Activated CD4-positive, alpha-beta T cell treated with anti-CD3 and anti-CD28 coated beads for 36 hours (primary cell): ENCODE results near the gene NOXO1. TPM values are rescaled to one million over a fixed set of nuclear protein-coding genes. Genes with fewer than 3 reads are reported as not detected.

Source experiments
- ATAC-seq: fragments of 200-7000 bp; cut with Tn5 transposase; one replicate; pipeline ENCODE4 v1.10.0; 2021; ENCODE audit warnings: mild to moderate bottlenecking, moderate library complexity
- CTCF ChIA-PET: fragments of 350-600 bp; sonication (Branson Sonifier 250); formaldehyde crosslinking; loops from one replicate; lab custom pipeline; 2021; ENCODE audit warnings: antibody characterized with exemption; lab: Charles Lee
- POLR2A ChIA-PET: fragments of 350-600 bp; sonication (Branson Sonifier 250); formaldehyde crosslinking; loops from one replicate; lab custom pipeline; 2021; ENCODE audit warnings: antibody characterized with exemption, inconsistent platforms; lab: Charles Lee
- DNase-seq: peaks from one replicate; pipeline ENCODE4 v3.0.0-alpha.2; 2020
- H3K27ac Mint-ChIP-seq: one replicate; pipeline ENCODE4 v1.8.0; 2021; ENCODE audit warnings: mixed read lengths
- H3K27me3 Mint-ChIP-seq: one replicate; pipeline ENCODE4 v1.8.0; 2021; ENCODE audit warnings: mixed read lengths
- H3K36me3 Mint-ChIP-seq: one replicate; pipeline ENCODE4 v1.8.0; 2021; ENCODE audit warnings: low read depth, mixed read lengths
- H3K4me1 Mint-ChIP-seq: one replicate; pipeline ENCODE4 v1.8.0; 2021; ENCODE audit warnings: mixed read lengths
- H3K4me3 Mint-ChIP-seq: one replicate; pipeline ENCODE4 v1.8.0; 2021; ENCODE audit warnings: mild to moderate bottlenecking, moderate library complexity, mixed read lengths
- H3K9me3 Mint-ChIP-seq: one replicate; pipeline ENCODE4 v1.8.0; 2021; ENCODE audit warnings: low read depth, mixed read lengths
- intact Hi-C, 2 experiments: fragments of 100-400 bp; cut with DNase I in 1 of 2; cut with micrococcal nuclease in 1 of 2; formaldehyde crosslinking; loops; one replicate each; pipeline versions ENCODE4 v1.14.2 to v1.15.1; 2022 to 2024; cut with DNase I, micrococcal nuclease
- total RNA-seq, 2 experiments: library from RNA; stranded (reverse); gene quantifications; one replicate each; pipeline ENCODE4 v1.2.3, GENCODE V29; 2021

The NOXO1 gene
- total RNA-seq, 2 experiments from 2014 or later = not detected

DNA sequence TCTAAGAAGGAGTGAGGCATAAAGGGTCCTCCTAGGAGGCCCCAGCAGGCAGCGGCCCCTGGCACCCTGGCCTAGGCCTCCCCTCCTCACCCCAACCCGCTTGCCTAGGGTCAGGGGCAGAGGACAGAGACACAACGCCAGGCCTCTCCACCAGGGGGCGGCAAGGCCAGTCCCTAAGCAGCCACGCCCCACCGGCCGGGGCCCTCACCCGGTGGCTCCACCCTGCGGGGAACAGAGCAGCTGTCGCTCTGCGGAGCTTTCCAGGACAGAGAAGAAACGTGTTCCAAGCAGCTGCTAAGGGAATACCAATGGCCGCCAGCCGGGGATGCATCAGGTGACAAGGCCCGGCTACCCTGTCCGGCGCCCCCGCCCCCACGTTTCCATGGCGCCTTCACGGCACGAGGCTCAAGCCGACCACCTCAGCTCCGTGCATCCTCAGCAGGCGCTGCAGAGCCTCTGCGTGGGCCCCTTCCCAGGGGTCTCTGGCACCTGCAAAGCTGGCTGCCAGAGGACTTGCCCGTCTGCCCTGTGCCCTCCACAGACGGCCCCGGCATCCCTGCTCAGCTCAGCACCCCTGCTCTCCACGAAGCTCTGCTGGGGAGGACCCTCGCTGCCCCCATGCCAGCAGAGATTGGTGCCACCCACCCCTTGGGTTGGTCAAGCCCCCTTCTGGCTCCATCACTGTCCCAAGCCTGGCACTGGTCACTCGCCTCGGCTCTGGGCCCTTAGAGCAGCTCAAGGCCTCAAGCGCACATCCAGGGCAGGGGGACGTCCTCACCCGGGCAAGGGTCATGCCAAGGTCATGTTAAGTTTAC lies 22.8 kb upstream of the NOXO1 start:
- DNase-seq = peak; percentile 95
- ATAC-seq = peak; percentile 93
- CTCF ChIA-PET = interaction anchor here (0.6 to 4.1 kb wide), 23 partner anchors 8 to 475 kb away, joined by 3 to 30 read pairs (median 3); partner anchors contain the start of genes GFER, RNF151, RPS2 and TRAF7
- Mint-ChIP-seq H3K27me3 (no peaks in the 10 kb centered on the region), H3K4me1 (peaks cover 38% of the 10 kb centered on the region), H3K9me3 (no peaks in the 10 kb centered on the region), H3K27ac (no peak overlapping the region), H3K36me3 (peaks cover 35% of the 10 kb centered on the region), H3K4me3 (no peak overlapping the region)
- intact Hi-C loops = loop anchor here in 1 of 2 experiments (1.0 to 10.0 kb wide), 2 partner anchors 136 to 331 kb away; no protein-coding TSS in a partner anchor
- POLR2A ChIA-PET = interaction anchor here (0.9 to 1.1 kb wide), 4 partner anchors 10 to 151 kb away, joined by 3 to 4 read pairs (median 3); partner anchors contain the start of gene TRAF7

DNA sequence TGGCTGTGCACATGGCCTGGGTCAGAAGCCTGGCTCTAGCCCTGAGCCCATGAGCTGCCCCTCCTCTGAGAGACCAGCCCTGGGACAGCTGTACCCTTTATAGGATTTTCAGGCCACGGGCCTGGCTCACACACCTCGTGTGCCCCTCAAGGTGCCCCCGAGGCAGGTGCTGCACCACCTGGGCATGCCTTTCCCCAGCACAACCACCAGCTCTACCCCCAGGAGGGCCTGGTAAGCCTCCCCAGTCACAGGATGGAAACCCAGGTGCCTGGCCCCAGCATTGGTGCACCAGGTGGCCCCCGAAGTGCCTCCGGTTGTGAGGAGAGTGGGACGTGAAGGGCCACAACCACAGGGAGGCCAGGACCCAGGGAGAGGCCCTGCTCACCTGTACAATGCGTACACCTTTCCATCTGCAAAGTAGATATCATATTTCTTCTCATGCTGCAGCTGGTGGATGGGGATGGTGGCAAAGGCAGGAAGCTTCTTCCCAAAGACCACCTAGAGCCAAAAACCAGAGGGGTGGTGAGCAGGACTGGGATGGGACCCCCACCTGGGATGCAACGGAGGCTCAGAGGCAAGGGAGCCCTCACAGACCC lies 22.1 kb upstream of the NOXO1 start:
- Mint-ChIP-seq H3K36me3 (peaks cover 29% of the 10 kb centered on the region), H3K4me1 (peaks cover 33% of the 10 kb centered on the region), H3K27me3 (no peaks in the 10 kb centered on the region), H3K9me3 (no peaks in the 10 kb centered on the region), H3K4me3 (no peak overlapping the region), H3K27ac (no peak overlapping the region)
- ATAC-seq (no peak), DNase-seq (no peak)
- intact Hi-C loops = loop anchor here in 1 of 2 experiments (10.0 kb wide), 1 partner anchor 331 kb away; no protein-coding TSS in a partner anchor
- ChIA-PET CTCF (interaction anchor here (0.6 to 4.1 kb wide), 9 partner anchors 8 to 474 kb away, joined by 3 to 30 read pairs (median 3); partner anchors contain the start of gene TRAF7), POLR2A (interaction anchor here (0.9 to 1.1 kb wide), 4 partner anchors 9 to 152 kb away, joined by 3 to 4 read pairs (median 3); partner anchors contain the start of gene TRAF7)

- intact Hi-C loops = loop anchor here in 1 of 2 experiments (10.0 kb wide), 1 partner anchor 332 kb away; no protein-coding TSS in a partner anchor
- H3K36me3 Mint-ChIP-seq = peaks cover 28% of the 10 kb centered on the region
- ChIA-PET CTCF (interaction anchor here (0.6 to 4.1 kb wide), 5 partner anchors 9 to 153 kb away, joined by 3 to 30 read pairs (median 3); partner anchors contain the start of gene TRAF7), POLR2A (interaction anchor here (0.6 to 1.1 kb wide), 2 partner anchors 15 to 255 kb away, joined by 3 to 4 read pairs; no protein-coding TSS in a partner anchor)
- DNase-seq = no peak
- no peak overlapping the region for H3K4me3 Mint-ChIP-seq
- no peaks in the 10 kb centered on the region for H3K27me3 Mint-ChIP-seq
- no peak for ATAC-seq
- H3K27ac Mint-ChIP-seq = no peak overlapping the region
- peaks cover 26% of the 10 kb centered on the region for H3K4me1 Mint-ChIP-seq
- no peaks in the 10 kb centered on the region for H3K9me3 Mint-ChIP-seq
Observed at GRCh38 chr16:2002406-2003230, 21.3 kb upstream of the NOXO1 start.

- Mint-ChIP-seq H3K9me3 (no peaks in the 10 kb centered on the region), H3K36me3 (peaks cover 29% of the 10 kb centered on the region), H3K27me3 (no peaks in the 10 kb centered on the region), H3K27ac (no peak overlapping the region), H3K4me1 (peaks cover 19% of the 10 kb centered on the region), H3K4me3 (no peak overlapping the region)
- no peak for DNase-seq
- ChIA-PET POLR2A (interaction anchor here (0.6 kb wide), 1 partner anchor 256 kb away, joined by 3 read pairs; no protein-coding TSS in a partner anchor), CTCF (interaction anchor here (0.6 kb wide), 1 partner anchor 73 kb away, joined by 3 read pairs; no protein-coding TSS in a partner anchor)
- intact Hi-C loops = loop anchor here in 1 of 2 experiments (10.0 kb wide), 1 partner anchor 333 kb away; no protein-coding TSS in a partner anchor
- no peak for ATAC-seq
Observed at GRCh38 chr16:2001456-2002355, 20.4 kb upstream of the NOXO1 start.

GRCh38 chr16:2001035-2001434 lies 19.8 kb upstream of the NOXO1 start:
- POLR2A ChIA-PET = no interaction called here
- ATAC-seq (no peak), DNase-seq (no peak)
- H3K4me1 Mint-ChIP-seq = peaks cover 20% of the 10 kb centered on the region
- intact Hi-C loops = loop anchor here in 1 of 2 experiments (10.0 kb wide), 1 partner anchor 334 kb away; no protein-coding TSS in a partner anchor
- CTCF ChIA-PET = interaction anchor here (0.6 kb wide), 1 partner anchor 73 kb away, joined by 3 read pairs; no protein-coding TSS in a partner anchor
- H3K4me3 Mint-ChIP-seq = no peak overlapping the region
- H3K36me3 Mint-ChIP-seq = peaks cover 25% of the 10 kb centered on the region
- H3K27ac Mint-ChIP-seq = no peak overlapping the region
- H3K9me3 Mint-ChIP-seq = no peaks in the 10 kb centered on the region
- no peaks in the 10 kb centered on the region for H3K27me3 Mint-ChIP-seq

- intact Hi-C loops = loop anchor here in 1 of 2 experiments (10.0 kb wide), 2 partner anchors 335 to 515 kb away; partner anchors contain the start of gene ATP6V0C
- no peak overlapping the region for H3K4me3 Mint-ChIP-seq
- peaks cover 14% of the 10 kb centered on the region for H3K4me1 Mint-ChIP-seq
- no peak overlapping the region for H3K27ac Mint-ChIP-seq
- DNase-seq (no peak), ATAC-seq (no peak)
- peaks cover 23% of the 10 kb centered on the region for H3K36me3 Mint-ChIP-seq
- ChIA-PET CTCF (no interaction called here), POLR2A (no interaction called here)
- H3K9me3 Mint-ChIP-seq = no peaks in the 10 kb centered on the region
- no peaks in the 10 kb centered on the region for H3K27me3 Mint-ChIP-seq
Observed at GRCh38 chr16:1999866-2000514, 18.7 kb upstream of the NOXO1 start.

- no peak for ATAC-seq
- H3K4me3 Mint-ChIP-seq = no peak overlapping the region
- intact Hi-C loops = loop anchor here in 1 of 2 experiments (10.0 kb wide), 1 partner anchor 516 kb away; the partner anchor contains the start of gene ATP6V0C
- peaks cover 21% of the 10 kb centered on the region for H3K36me3 Mint-ChIP-seq
- peaks cover 8% of the 10 kb centered on the region for H3K4me1 Mint-ChIP-seq
- no peaks in the 10 kb centered on the region for H3K27me3 Mint-ChIP-seq
- no peak for DNase-seq
- H3K27ac Mint-ChIP-seq = no peak overlapping the region
- ChIA-PET CTCF (interaction anchor here (0.7 kb wide), 1 partner anchor 221 kb away, joined by 3 read pairs; no protein-coding TSS in a partner anchor), POLR2A (interaction anchor here (0.6 kb wide), 1 partner anchor 13 kb away, joined by 4 read pairs; no protein-coding TSS in a partner anchor)
- H3K9me3 Mint-ChIP-seq = no peaks in the 10 kb centered on the region
Observed at GRCh38 chr16:1998852-1999801, 17.9 kb upstream of the NOXO1 start.

- ChIA-PET POLR2A (interaction anchor here (0.6 kb wide), 1 partner anchor 13 kb away, joined by 4 read pairs; no protein-coding TSS in a partner anchor), CTCF (interaction anchor here (0.7 kb wide), 1 partner anchor 222 kb away, joined by 3 read pairs; no protein-coding TSS in a partner anchor)
- peaks cover 21% of the 10 kb centered on the region for H3K36me3 Mint-ChIP-seq
- H3K9me3 Mint-ChIP-seq = no peaks in the 10 kb centered on the region
- no peak for ATAC-seq
- no peak overlapping the region for H3K4me3 Mint-ChIP-seq
- no peaks in the 10 kb centered on the region for H3K27me3 Mint-ChIP-seq
- H3K27ac Mint-ChIP-seq = no peak overlapping the region
- H3K4me1 Mint-ChIP-seq = peaks cover 15% of the 10 kb centered on the region
- intact Hi-C loops = loop anchor here in 1 of 2 experiments (10.0 kb wide), 1 partner anchor 516 kb away; the partner anchor contains the start of gene ATP6V0C
- no peak for DNase-seq
Observed at GRCh38 chr16:1998360-1998835, 17.1 kb upstream of the NOXO1 start.
